B cell (primary cell): Measurements from ENCODE around the gene GNB1. TPM values are rescaled to one million over a fixed set of nuclear protein-coding genes. Genes with fewer than 3 reads are reported as not detected.

ENCODE experiments used
- ATAC-seq: fragments of 200-7000 bp; cut with Tn5 transposase; one replicate; pipeline ENCODE4 v1.10.0; 2021; ENCODE audit warnings: low read depth, mild to moderate bottlenecking, moderate number of reproducible peaks, moderate library complexity
- CTCF ChIA-PET: fragments of 350-600 bp; sonication (Branson Sonifier 250); formaldehyde crosslinking; loops from one replicate; lab custom pipeline; 2021; ENCODE audit warnings: antibody characterized with exemption, inconsistent platforms; lab: Charles Lee
- POLR2A ChIA-PET: fragments of 350-600 bp; sonication (Branson Sonifier 250); formaldehyde crosslinking; loops from one replicate; lab custom pipeline; 2021; ENCODE audit warnings: antibody characterized with exemption; lab: Charles Lee
- DNase-seq: peaks from one replicate; pipeline ENCODE4 v3.0.0; 2013
- H2AFZ ChIP-seq: 2 replicates; pipeline ENCODE4 v1.6.1; 2012; ENCODE audit warnings: mild to moderate bottlenecking, low read depth, low read length; ENCODE audit not compliant: insufficient read depth, poor library complexity, severe bottlenecking
- H3K27ac ChIP-seq, 2 donors: 1 replicate in 1 of 2; 2 replicates in 1 of 2; pipeline ENCODE4 v1.5.1; 2012 to 2013; ENCODE audit warnings: low read length in 2 of 2, mild to moderate bottlenecking in 2 of 2, moderate library complexity in 1 of 2
- H3K27me3 ChIP-seq, 4 experiments: fragments of 200-600 bp in 1 of 4; sonication (generic) in 1 of 4; replicated peaks in 1 of 4; 1 replicate in 2 of 4; 2 replicates in 2 of 4; pipeline versions ENCODE4 v1.6.1 to v1.7.0; 2013 to 2016; ENCODE audit warnings: low read length in 3 of 4, mild to moderate bottlenecking in 2 of 4, mixed read lengths in 1 of 4, moderate library complexity in 1 of 4; ENCODE audit not compliant: insufficient read depth in 4 of 4, control insufficient read depth in 3 of 4; ENCODE audit errors: control extremely low read depth in 1 of 4
- H3K36me3 ChIP-seq, 2 experiments: replicated peaks in 1 of 2; 1 replicate in 1 of 2; 2 replicates in 1 of 2; pipeline versions ENCODE4 v1.6.1 to v1.7.1; 2013; ENCODE audit warnings: low read length in 1 of 2; ENCODE audit not compliant: insufficient read depth in 2 of 2, control insufficient read depth in 1 of 2; ENCODE audit errors: control extremely low read depth in 1 of 2, extremely low read depth in 1 of 2
- H3K4me1 ChIP-seq, 2 donors: fragments of 200-600 bp in 1 of 2; sonication (generic) in 1 of 2; 1 replicate in 1 of 2; 2 replicates in 1 of 2; pipeline versions ENCODE4 v1.5.1 to v1.6.1; 2013 to 2017; ENCODE audit warnings: low read length in 2 of 2; ENCODE audit not compliant: control insufficient read depth in 2 of 2, insufficient read depth in 2 of 2
- H3K4me2 ChIP-seq: replicated peaks from 2 replicates; pipeline ENCODE3; 2012; ENCODE audit warnings: mild to moderate bottlenecking, low read depth, low read length; ENCODE audit not compliant: poor library complexity, severe bottlenecking
- H3K4me3 ChIP-seq, 5 experiments: fragments of 200-600 bp in 1 of 5; sonication (generic) in 1 of 5; 1 replicate in 3 of 5; 2 replicates in 2 of 5; pipeline versions ENCODE4 v1.5.1 to v1.7.0; 2011 to 2016; ENCODE audit warnings: low read length in 4 of 5, mild to moderate bottlenecking in 4 of 5, low read depth in 2 of 5, control low read depth in 1 of 5, moderate library complexity in 1 of 5; ENCODE audit not compliant: insufficient read depth in 1 of 5; ENCODE audit errors: control extremely low read depth in 1 of 5, extremely low read depth in 1 of 5
- H3K79me2 ChIP-seq: fragments of 200-600 bp; sonication (generic); one replicate; pipeline ENCODE4 v1.6.0; 2016; ENCODE audit warnings: low read length; ENCODE audit not compliant: control insufficient read depth, insufficient read depth
- H3K9ac ChIP-seq: fragments of 200-600 bp; sonication (generic); 2 replicates; pipeline ENCODE4 v1.6.1; 2017; ENCODE audit warnings: mild to moderate bottlenecking, low read length, moderate library complexity
- H3K9me3 ChIP-seq, 3 donors: one replicate each; pipeline versions ENCODE4 v1.6.1 to v1.7.1; 2013; ENCODE audit warnings: low read length in 2 of 3; ENCODE audit not compliant: control insufficient read depth in 2 of 3, insufficient read depth in 1 of 3; ENCODE audit errors: control extremely low read depth in 1 of 3
- H4K20me1 ChIP-seq: 2 replicates; pipeline ENCODE4 v1.6.0; 2012; ENCODE audit warnings: mild to moderate bottlenecking, low read length; ENCODE audit not compliant: insufficient read depth, control insufficient read depth, poor library complexity, severe bottlenecking
- H3K27ac Mint-ChIP-seq: one replicate; pipeline ENCODE4 v1.8.0; 2021; ENCODE audit warnings: mixed read lengths
- H3K27me3 Mint-ChIP-seq: one replicate; pipeline ENCODE4 v1.8.0; 2021; ENCODE audit warnings: mixed read lengths
- H3K4me1 Mint-ChIP-seq: one replicate; pipeline ENCODE4 v1.8.0; 2021; ENCODE audit warnings: mixed read lengths
- H3K4me3 Mint-ChIP-seq: one replicate; pipeline ENCODE4 v1.8.0; 2021; ENCODE audit warnings: mixed read lengths
- H3K9me3 Mint-ChIP-seq: one replicate; pipeline ENCODE4 v1.8.0; 2022; ENCODE audit warnings: mixed read lengths; ENCODE audit not compliant: insufficient read depth
- EZH2 ChIP-seq: IDR thresholded peaks from 2 replicates; pipeline ENCODE4 v1.6.1; 2012; ENCODE audit warnings: borderline replicate concordance, low read depth, mild to moderate bottlenecking, moderate library complexity, low read length; ENCODE audit not compliant: insufficient read depth, poor library complexity, severe bottlenecking
- WGBS: methylation state at CpG from one replicate; pipeline ENCODE4 v1.1.5; 2013; ENCODE audit warnings: missing lambda C conversion rate; ENCODE audit not compliant: insufficient coverage; 5-methylcytosine and 5-hydroxymethylcytosine counted together
- intact Hi-C: fragments of 100-400 bp; cut with micrococcal nuclease; formaldehyde crosslinking; loops from one replicate; pipeline ENCODE4 v1.10.0; 2022
- polyA plus RNA-seq: library from polyadenylated mRNA; depleted of rRNA; stranded (reverse); fragments of >200 nt; gene quantifications from 2 replicates; pipeline ENCODE4 v1.2.3, GENCODE V29; 2012
- total RNA-seq, 2 donors: library from RNA; stranded (reverse); fragments of 120-200 nt in 1 of 2; gene quantifications; 1 replicate in 1 of 2; 2 replicates in 1 of 2; pipeline versions ENCODE4 v1.2.3 to v1.2.4, GENCODE V29; 2013 to 2022
- TF ChIP-seq, protein P1 (sequence below): fragments of 200-600 bp; IDR thresholded peaks from one replicate; pipeline ENCODE4 v1.8.0; 2022; ENCODE audit warnings: antibody characterized with exemption, mild to moderate bottlenecking

GNB1 gene
- total and polyA plus RNA-seq, 2 donors (not counting 1 experiment from before 2014, with no cell fraction given) = 249 to 269 TPM

DNA sequence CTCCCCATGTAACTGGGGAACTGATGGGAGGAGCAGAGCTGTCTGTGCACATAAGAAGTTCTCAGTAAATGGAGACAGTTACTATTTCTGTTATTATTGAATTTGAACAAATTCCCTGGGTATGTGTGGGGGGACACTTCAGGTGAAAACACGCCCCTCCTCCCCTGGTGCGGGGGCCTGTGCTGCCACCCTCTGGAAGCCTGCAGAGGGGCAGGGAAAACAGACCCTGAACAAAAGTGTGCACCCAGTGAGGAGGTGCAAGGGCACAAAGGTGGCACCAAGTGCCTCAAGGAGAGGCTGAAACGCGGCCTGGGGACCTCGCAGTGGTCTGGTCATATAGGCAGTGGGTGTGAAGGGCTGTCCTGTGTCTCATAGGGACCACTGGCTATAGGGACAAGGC, 94.4 kb downstream of the GNB1 start:
- CTCF ChIA-PET = interaction anchor here (1.2 to 1.3 kb wide), 2 partner anchors 27 to 109 kb away, joined by 5 to 6 read pairs; no protein-coding TSS in a partner anchor
- TF ChIP-seq EZH2 = no peak
- TF ChIP-seq, protein P1, sequence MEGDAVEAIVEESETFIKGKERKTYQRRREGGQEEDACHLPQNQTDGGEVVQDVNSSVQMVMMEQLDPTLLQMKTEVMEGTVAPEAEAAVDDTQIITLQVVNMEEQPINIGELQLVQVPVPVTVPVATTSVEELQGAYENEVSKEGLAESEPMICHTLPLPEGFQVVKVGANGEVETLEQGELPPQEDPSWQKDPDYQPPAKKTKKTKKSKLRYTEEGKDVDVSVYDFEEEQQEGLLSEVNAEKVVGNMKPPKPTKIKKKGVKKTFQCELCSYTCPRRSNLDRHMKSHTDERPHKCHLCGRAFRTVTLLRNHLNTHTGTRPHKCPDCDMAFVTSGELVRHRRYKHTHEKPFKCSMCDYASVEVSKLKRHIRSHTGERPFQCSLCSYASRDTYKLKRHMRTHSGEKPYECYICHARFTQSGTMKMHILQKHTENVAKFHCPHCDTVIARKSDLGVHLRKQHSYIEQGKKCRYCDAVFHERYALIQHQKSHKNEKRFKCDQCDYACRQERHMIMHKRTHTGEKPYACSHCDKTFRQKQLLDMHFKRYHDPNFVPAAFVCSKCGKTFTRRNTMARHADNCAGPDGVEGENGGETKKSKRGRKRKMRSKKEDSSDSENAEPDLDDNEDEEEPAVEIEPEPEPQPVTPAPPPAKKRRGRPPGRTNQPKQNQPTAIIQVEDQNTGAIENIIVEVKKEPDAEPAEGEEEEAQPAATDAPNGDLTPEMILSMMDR = peak; percentile 36
- ATAC-seq = no peak
- no peaks in the 10 kb centered on the region for H3K9me3 ChIP-seq
- H3K4me1 Mint-ChIP-seq = peaks cover 44% of the 10 kb centered on the region
- H4K20me1 ChIP-seq = peaks cover 65% of the 10 kb centered on the region
- H3K79me2 ChIP-seq = peaks cover 94% of the 10 kb centered on the region
- intact Hi-C loops = no loop called here
- H3K27me3 Mint-ChIP-seq = no peaks in the 10 kb centered on the region
- H3K27me3 ChIP-seq = no peaks in the 10 kb centered on the region
- no peak overlapping the region for H3K4me3 Mint-ChIP-seq
- peak overlapping the region; percentile 77 for H3K27ac Mint-ChIP-seq
- no peak overlapping the region for H3K4me3 ChIP-seq
- H3K9ac ChIP-seq = no peak overlapping the region
- peak; percentile 40 for DNase-seq
- no peak overlapping the region for H3K4me2 ChIP-seq
- peak overlapping the region in 1 of 2 donors; percentile 48 for H3K27ac ChIP-seq
- WGBS = 96% methylated on average over 5 of the region's 5 CpGs
- POLR2A ChIA-PET = no interaction called here
- H3K36me3 ChIP-seq = peaks cover 5 to 71% of the 10 kb centered on the region in 2 experiments
- H3K4me1 ChIP-seq = peaks cover 26 to 37% of the 10 kb centered on the region in 2 donors
- H2AFZ ChIP-seq = no peak overlapping the region
- no peaks in the 10 kb centered on the region for H3K9me3 Mint-ChIP-seq

DNA sequence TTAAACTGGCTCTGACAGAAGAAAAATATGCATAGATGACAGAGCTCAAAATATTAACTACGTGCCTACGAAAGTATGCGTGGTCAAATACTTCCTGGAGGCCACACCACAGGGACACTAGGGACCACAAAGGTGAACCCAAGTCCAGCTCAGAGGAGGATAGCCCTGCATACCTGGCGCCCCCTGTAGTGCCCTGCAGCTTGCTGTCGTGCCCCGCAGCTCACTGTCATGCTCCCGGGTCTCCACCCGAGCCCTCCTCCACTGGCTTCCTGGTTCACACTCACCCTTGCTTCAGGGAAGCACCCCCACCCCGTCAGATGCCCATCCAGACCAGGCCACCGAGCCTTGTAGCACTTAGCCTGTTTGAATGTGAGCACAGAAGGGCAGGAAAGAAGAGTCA, 95.9 kb downstream of the GNB1 start:
- ATAC-seq (no peak), DNase-seq (no peak)
- intact Hi-C loops = no loop called here
- H3K4me3 ChIP-seq = no peak overlapping the region
- H2AFZ ChIP-seq = no peak overlapping the region
- H3K27me3 ChIP-seq = no peaks in the 10 kb centered on the region
- no peak overlapping the region for H3K4me2 ChIP-seq
- H3K27ac Mint-ChIP-seq = no peak overlapping the region
- H3K9me3 ChIP-seq = no peaks in the 10 kb centered on the region
- H3K36me3 ChIP-seq = peaks cover 5 to 80% of the 10 kb centered on the region in 2 experiments
- H3K9ac ChIP-seq = no peak overlapping the region
- whole genome bisulfite sequencing = 93% methylated on average over 8 of the region's 10 CpGs
- no peaks in the 10 kb centered on the region for H3K9me3 Mint-ChIP-seq
- POLR2A ChIA-PET = no interaction called here
- H4K20me1 ChIP-seq = peaks cover 61% of the 10 kb centered on the region
- no peaks in the 10 kb centered on the region for H3K27me3 Mint-ChIP-seq
- CTCF ChIA-PET = interaction anchor here (1.1 to 1.3 kb wide), 3 partner anchors 15 to 111 kb away, joined by 3 to 6 read pairs (median 4); no protein-coding TSS in a partner anchor
- TF ChIP-seq EZH2 = no peak
- TF ChIP-seq, protein P1 = no peak
- peak overlapping the region in 1 of 2 donors; percentile 7 for H3K27ac ChIP-seq
- H3K4me1 ChIP-seq = peaks cover 15 to 24% of the 10 kb centered on the region in 2 donors
- H3K4me3 Mint-ChIP-seq = no peak overlapping the region
- peaks cover 95% of the 10 kb centered on the region for H3K79me2 ChIP-seq
- H3K4me1 Mint-ChIP-seq = peaks cover 29% of the 10 kb centered on the region
